RWPE1 (cell line): ENCODE data around the gene NFASC.

Experiments used
- CTCF ChIA-PET: fragments of 350-600 bp; sonication (Branson Sonifier 250); formaldehyde crosslinking; extraction: SDS; loops from one replicate; lab custom pipeline; 2021; lab: Yijun Ruan, JAX
- POLR2A ChIA-PET: fragments of 400-600 bp; formaldehyde crosslinking; extraction: SDS; loops from one replicate; lab custom pipeline; 2020; ENCODE audit warnings: antibody characterized with exemption; ENCODE audit not compliant: low non-redundant PET; lab: Yijun Ruan, JAX
- DNase-seq: peaks from one replicate; pipeline ENCODE4 v3.0.0; 2012; ENCODE audit warnings: low spot score
- H3K27ac ChIP-seq: fragments of 450-650 bp; 2 replicates; pipeline ENCODE4 v1.5.1; 2017
- TF ChIP-seq, protein P1 (sequence below): fragments of 450-650 bp; conservative IDR thresholded peaks from 2 replicates; pipeline ENCODE4 v1.5.1; 2017; ENCODE audit warnings: low read depth, mild to moderate bottlenecking

The NFASC gene

DNA sequence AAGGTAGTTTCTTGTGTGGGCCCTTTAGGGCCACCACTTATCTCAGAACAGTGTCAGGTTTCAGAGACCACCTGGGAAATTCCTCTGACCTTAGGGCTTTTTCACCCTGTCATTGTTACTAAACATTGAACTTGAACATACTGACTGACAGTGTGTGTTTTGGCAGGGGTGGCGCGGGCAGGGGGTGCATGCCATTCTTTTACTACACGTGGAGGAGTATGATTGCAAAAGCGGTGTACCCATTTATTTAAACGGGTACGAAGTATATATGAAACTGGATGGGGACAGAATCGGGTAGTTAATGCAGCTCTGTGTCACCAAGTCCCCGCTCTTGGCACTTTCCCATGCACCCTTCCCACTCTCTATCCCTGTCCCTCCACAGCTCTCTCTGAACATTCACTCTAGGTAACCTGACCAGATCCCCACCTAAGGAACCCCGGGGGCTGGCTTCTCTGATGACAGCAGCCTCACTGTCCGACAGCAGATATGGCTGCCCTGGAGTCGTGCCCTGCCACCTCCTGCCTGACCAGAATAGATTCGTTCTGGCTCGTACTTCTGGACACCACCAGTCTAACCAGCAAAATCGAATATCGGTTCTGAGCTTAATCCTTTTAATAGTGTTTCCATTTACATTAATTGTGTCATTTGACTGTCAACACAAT lies 51.3 kb downstream of the NFASC start:
- DNase-seq: no peak
- TF ChIP-seq, protein P1, sequence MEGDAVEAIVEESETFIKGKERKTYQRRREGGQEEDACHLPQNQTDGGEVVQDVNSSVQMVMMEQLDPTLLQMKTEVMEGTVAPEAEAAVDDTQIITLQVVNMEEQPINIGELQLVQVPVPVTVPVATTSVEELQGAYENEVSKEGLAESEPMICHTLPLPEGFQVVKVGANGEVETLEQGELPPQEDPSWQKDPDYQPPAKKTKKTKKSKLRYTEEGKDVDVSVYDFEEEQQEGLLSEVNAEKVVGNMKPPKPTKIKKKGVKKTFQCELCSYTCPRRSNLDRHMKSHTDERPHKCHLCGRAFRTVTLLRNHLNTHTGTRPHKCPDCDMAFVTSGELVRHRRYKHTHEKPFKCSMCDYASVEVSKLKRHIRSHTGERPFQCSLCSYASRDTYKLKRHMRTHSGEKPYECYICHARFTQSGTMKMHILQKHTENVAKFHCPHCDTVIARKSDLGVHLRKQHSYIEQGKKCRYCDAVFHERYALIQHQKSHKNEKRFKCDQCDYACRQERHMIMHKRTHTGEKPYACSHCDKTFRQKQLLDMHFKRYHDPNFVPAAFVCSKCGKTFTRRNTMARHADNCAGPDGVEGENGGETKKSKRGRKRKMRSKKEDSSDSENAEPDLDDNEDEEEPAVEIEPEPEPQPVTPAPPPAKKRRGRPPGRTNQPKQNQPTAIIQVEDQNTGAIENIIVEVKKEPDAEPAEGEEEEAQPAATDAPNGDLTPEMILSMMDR: no peak
- H3K27ac ChIP-seq: no peak overlapping the region
- POLR2A ChIA-PET: no interaction called here
- CTCF ChIA-PET: interaction anchor here (0.6 to 4.1 kb wide), 3 partner anchors 19 to 115 kb away, joined by 3 to 15 read pairs (median 8); no protein-coding TSS in a partner anchor

DNA sequence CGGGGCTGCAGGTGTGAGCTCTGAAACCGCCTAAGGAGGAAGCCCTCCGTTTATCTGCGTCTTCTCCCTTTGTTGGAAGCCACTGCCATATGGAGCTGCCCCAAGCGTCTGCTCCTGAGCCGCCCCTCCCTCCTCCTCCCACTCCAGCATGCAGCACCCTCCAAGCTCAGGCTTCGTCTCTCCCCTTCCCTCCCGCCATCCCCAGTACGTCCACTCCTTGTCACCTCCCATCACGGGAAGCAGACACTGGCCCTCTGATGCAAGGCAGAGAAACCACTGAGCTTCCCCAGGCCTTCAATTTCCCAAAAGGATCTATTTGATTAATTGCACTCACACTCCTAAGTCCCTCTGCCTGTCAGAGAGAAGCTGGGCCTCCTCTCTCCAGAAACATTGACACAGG lies 52.5 kb downstream of the NFASC start:
- TF ChIP-seq, protein P1: no peak
- POLR2A ChIA-PET: interaction anchor here (0.6 kb wide), 1 partner anchor 57 kb away, joined by 3 read pairs; no protein-coding TSS in a partner anchor
- CTCF ChIA-PET: interaction anchor here (0.6 to 4.1 kb wide), 2 partner anchors 18 to 545 kb away, joined by 3 to 15 read pairs; no protein-coding TSS in a partner anchor
- no peak overlapping the region for H3K27ac ChIP-seq
- no peak for DNase-seq

DNA sequence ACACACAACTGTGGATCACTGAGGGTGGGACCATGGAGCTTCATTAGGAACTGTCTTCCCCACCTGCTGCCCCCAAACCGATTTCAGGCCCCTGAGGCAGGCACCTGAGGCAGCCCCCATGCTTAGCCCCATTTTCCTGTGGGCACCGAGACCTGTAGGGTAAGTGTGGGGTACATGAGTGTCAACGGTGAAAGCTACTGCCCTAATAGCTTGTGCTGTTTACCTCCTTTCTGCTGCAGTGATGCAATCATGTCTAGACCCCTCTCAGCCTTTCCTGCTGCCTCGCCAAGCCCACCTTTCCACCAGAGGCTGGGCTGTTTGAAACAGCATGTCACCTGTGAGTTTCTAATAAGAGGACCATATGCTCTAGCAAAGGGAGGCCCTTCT lies 53.0 kb downstream of the NFASC start:
- H3K27ac ChIP-seq: no peak overlapping the region
- ChIA-PET POLR2A (interaction anchor here (0.6 kb wide), 1 partner anchor 58 kb away, joined by 3 read pairs; no protein-coding TSS in a partner anchor), CTCF (interaction anchor here (0.6 to 4.1 kb wide), 4 partner anchors 18 to 545 kb away, joined by 3 to 15 read pairs (median 4); no protein-coding TSS in a partner anchor)
- TF ChIP-seq, protein P1: no peak
- no peak for DNase-seq

DNA sequence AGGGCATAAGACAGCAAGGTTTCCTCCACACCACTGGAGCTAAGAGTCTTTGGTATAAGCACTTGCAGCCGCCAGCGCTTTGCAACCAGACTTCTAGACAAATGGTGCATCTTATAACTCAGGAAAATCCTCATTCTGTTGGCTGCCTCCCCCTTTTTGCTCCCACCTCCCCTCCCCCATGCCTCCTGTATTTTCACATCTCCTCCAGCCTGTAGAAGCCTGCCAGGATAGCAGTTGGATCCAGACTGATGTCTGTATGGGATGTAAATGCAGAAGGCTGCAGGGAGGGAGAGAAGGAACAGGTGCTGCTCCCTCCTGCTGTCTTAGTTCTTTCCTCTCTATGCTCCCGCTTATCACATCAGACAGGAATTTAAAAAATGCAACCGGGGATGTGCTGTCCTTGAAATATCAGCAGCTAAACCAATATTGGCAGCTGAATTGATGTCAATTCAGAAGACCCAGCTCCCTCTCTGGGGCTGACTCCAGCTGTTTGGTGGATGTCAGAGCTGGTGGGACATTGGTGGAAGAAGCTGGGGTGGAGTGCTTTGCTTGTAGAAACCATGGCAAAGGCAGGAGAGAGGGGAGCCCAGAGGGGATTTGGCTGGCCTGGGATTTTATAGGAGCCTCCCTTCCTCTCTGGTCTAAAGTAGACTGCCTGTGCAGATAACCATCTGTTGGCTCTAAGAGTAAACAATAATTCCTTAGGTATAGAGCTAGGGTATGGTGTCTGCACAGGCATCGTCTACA lies 53.5 kb downstream of the NFASC start:
- POLR2A ChIA-PET: no interaction called here
- TF ChIP-seq, protein P1: no peak
- CTCF ChIA-PET: interaction anchor here (0.9 to 4.1 kb wide), 5 partner anchors 17 to 177 kb away, joined by 3 to 15 read pairs (median 3); no protein-coding TSS in a partner anchor
- DNase-seq: peak; percentile 44
- no peak overlapping the region for H3K27ac ChIP-seq

DNA sequence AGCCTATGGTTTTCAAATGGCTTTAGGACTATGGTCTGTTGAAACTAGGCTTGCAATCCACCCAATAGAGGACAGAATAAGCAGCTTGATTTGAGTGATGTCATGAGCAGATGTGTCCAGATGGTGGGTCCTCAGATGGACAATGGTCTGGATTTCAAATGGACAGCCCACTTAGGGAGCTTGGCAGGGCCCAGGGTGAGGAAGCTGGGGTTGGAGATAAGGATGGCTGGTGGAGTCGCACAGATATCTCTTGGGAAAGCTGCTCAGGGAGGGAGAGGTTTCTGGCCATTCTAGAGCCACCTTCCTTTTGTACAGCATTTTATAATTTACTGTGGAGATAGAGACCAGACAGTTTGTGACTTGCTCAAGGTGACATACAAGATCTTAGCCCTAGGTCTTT lies 55.0 kb downstream of the NFASC start:
- CTCF ChIA-PET: interaction anchor here (0.7 to 1.0 kb wide), 2 partner anchors 128 to 216 kb away, joined by 3 to 4 read pairs; no protein-coding TSS in a partner anchor
- DNase-seq: no peak
- POLR2A ChIA-PET: no interaction called here
- H3K27ac ChIP-seq: no peak overlapping the region
- TF ChIP-seq, protein P1: no peak
